ENCODE measurements around the gene PRRT1B.

PRRT1B gene

DNA sequence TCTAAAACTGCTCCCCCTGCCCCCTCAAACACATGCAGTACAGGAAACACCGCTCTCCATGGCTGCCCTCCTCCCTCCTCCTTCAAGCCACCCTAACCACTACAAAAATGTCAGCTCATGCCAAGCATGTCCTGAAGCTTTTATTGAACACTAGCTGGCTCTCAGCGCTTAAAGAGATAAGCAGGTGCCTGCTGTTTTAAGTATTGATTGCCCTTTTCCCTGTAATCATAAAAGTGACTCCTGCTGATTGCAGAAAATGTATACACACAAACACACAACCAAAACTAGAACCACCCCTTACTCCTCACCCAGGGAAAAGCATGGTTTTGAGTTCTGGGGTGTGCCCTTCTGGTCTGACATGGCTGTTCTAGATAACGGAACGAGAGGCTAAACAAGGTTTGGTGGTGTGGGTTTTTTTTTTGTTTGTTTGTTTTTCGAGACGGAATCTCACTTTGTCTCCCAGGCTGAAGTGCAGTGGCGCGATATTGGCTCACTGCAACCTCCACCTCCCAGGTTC, 10.5 kb upstream of the PRRT1B start:
- Histone ChIP-seq H3K36me3 (ENCODE audit: control insufficient read depth, insufficient read depth, low read length) (no peaks in the 10 kb centered on the region), H3K27ac (no peak overlapping the region), H3K79me2 (no peaks in the 10 kb centered on the region), H2AFZ (no peak overlapping the region), H3K4me3 (ENCODE audit: low read depth, low read length) (no peak overlapping the region), H3K4me2 (ENCODE audit: low read length) (no peak overlapping the region), H3K9ac (no peak overlapping the region), H3K4me1 (no peaks in the 10 kb centered on the region), H3K27me3 (ENCODE audit: control insufficient read depth, insufficient read depth, low read length) (no peaks in the 10 kb centered on the region), H3K9me3 (ENCODE audit: control insufficient read depth, low read length) (no peaks in the 10 kb centered on the region)
- TF ChIP-seq, protein P1, sequence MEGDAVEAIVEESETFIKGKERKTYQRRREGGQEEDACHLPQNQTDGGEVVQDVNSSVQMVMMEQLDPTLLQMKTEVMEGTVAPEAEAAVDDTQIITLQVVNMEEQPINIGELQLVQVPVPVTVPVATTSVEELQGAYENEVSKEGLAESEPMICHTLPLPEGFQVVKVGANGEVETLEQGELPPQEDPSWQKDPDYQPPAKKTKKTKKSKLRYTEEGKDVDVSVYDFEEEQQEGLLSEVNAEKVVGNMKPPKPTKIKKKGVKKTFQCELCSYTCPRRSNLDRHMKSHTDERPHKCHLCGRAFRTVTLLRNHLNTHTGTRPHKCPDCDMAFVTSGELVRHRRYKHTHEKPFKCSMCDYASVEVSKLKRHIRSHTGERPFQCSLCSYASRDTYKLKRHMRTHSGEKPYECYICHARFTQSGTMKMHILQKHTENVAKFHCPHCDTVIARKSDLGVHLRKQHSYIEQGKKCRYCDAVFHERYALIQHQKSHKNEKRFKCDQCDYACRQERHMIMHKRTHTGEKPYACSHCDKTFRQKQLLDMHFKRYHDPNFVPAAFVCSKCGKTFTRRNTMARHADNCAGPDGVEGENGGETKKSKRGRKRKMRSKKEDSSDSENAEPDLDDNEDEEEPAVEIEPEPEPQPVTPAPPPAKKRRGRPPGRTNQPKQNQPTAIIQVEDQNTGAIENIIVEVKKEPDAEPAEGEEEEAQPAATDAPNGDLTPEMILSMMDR (IDR thresholded peaks at IDR 0.05): no peak

- Histone ChIP-seq H3K27ac (no peak overlapping the region), H3K36me3 (ENCODE audit: control insufficient read depth, insufficient read depth, low read length) (no peaks in the 10 kb centered on the region), H3K27me3 (ENCODE audit: control insufficient read depth, insufficient read depth, low read length) (no peaks in the 10 kb centered on the region), H2AFZ (no peak overlapping the region), H3K79me2 (no peaks in the 10 kb centered on the region), H3K9me3 (ENCODE audit: control insufficient read depth, low read length) (no peaks in the 10 kb centered on the region), H3K4me3 (ENCODE audit: low read depth, low read length) (no peak overlapping the region), H3K4me2 (ENCODE audit: low read length) (no peak overlapping the region), H3K4me1 (no peaks in the 10 kb centered on the region), H3K9ac (no peak overlapping the region)
- TF ChIP-seq, protein P1 (IDR thresholded peaks at IDR 0.05): no peak
Observed at GRCh38 chr9:131537946-131538345, 7.4 kb upstream of the PRRT1B start.

DNA sequence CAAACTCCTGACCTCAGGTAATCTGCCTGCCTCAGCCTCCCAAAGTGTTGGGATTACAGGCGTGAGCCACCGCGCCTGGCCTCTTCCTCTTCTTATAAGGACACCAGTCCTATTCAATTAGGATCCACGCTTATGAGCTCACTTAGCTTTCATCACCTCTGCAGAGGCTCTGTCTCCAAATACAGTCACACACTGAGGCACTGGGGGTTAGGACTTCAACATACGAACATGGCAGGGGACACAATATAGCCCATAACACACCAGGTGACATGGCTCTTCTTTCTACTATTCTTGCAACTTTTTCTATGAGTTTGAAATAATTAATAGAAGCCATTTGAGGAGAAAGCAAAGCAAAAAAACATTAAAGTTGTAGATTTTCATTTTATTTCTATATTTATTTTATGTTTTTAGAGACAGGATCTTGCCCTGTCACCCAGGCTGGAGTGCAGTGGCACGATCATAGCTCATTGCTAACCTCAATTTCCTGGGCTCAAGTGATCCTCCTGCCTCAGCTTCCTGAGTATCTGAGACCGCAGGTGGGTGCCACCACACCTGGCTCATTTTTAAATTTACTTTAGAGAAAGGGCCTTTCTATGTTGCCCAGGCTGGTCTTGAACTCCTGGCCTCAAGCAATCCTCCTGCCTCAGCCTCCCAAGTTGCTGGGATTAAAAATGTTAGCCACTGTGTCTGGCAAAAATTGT, 6.0 kb upstream of the PRRT1B start:
- Histone ChIP-seq H3K27ac (no peak overlapping the region), H2AFZ (no peak overlapping the region), H3K4me3 (ENCODE audit: low read depth, low read length) (no peak overlapping the region), H3K9ac (no peak overlapping the region), H3K9me3 (ENCODE audit: control insufficient read depth, low read length) (no peaks in the 10 kb centered on the region), H3K27me3 (ENCODE audit: control insufficient read depth, insufficient read depth, low read length) (no peaks in the 10 kb centered on the region), H3K4me2 (ENCODE audit: low read length) (no peak overlapping the region), H3K4me1 (no peaks in the 10 kb centered on the region), H3K79me2 (no peaks in the 10 kb centered on the region), H3K36me3 (ENCODE audit: control insufficient read depth, insufficient read depth, low read length) (no peaks in the 10 kb centered on the region)
- TF ChIP-seq, protein P1 (IDR thresholded peaks at IDR 0.05): no peak

- H3K9ac ChIP-seq: no peak overlapping the region
- no peaks in the 10 kb centered on the region for H3K4me1 ChIP-seq
- no peak overlapping the region for H3K4me3 ChIP-seq (ENCODE audit: low read depth, low read length)
- no peaks in the 10 kb centered on the region for H3K9me3 ChIP-seq (ENCODE audit: control insufficient read depth, low read length)
- TF ChIP-seq, protein P1 (IDR thresholded peaks at IDR 0.05): no peak
- H3K4me2 ChIP-seq (ENCODE audit: low read length): no peak overlapping the region
- H3K79me2 ChIP-seq: no peaks in the 10 kb centered on the region
- no peaks in the 10 kb centered on the region for H3K27me3 ChIP-seq (ENCODE audit: control insufficient read depth, insufficient read depth, low read length)
- H3K27ac ChIP-seq: no peak overlapping the region
- H2AFZ ChIP-seq: no peak overlapping the region
- no peaks in the 10 kb centered on the region for H3K36me3 ChIP-seq (ENCODE audit: control insufficient read depth, insufficient read depth, low read length)
Observed at GRCh38 chr9:131543141-131543540, 2.2 kb upstream of the PRRT1B start.

Measured in parathyroid adenoma (tissue), 2 donors.